Thymus (tissue), 11 donors: ENCODE results near the gene SHC4. TPM values are rescaled to one million over a fixed set of nuclear protein-coding genes. Genes with fewer than 3 reads are reported as not detected.

Experiments
- DNase-seq, 9 donors: peaks; one replicate each; pipeline ENCODE4 v3.0.0-alpha.2; 2013; ENCODE audit warnings: low spot score in 9 of 9, low read depth in 6 of 9, missing footprints in 1 of 9
- H3K27ac ChIP-seq, 2 donors: one replicate each; pipeline ENCODE4 v1.5.1; 2013; ENCODE audit warnings: control low read depth in 1 of 2, low read depth in 1 of 2, low read length in 1 of 2, mild to moderate bottlenecking in 1 of 2, moderate library complexity in 1 of 2
- H3K27me3 ChIP-seq, 2 donors: one replicate each; pipeline ENCODE4 v1.5.1; 2013; ENCODE audit warnings: low read length in 1 of 2; ENCODE audit not compliant: control insufficient read depth in 2 of 2, insufficient read depth in 1 of 2
- H3K36me3 ChIP-seq, 2 donors: one replicate each; pipeline ENCODE4 v1.5.1; 2013; ENCODE audit warnings: low read length in 1 of 2, mild to moderate bottlenecking in 1 of 2, moderate library complexity in 1 of 2; ENCODE audit not compliant: control insufficient read depth in 2 of 2, insufficient read depth in 2 of 2
- H3K4me1 ChIP-seq, 2 donors: one replicate each; pipeline ENCODE4 v1.5.1; 2013; ENCODE audit warnings: low read length in 2 of 2; ENCODE audit not compliant: control insufficient read depth in 2 of 2, insufficient read depth in 2 of 2
- H3K4me3 ChIP-seq, 2 donors: one replicate each; pipeline ENCODE4 v1.5.1; 2013; ENCODE audit warnings: low read length in 2 of 2, control low read depth in 1 of 2, mild to moderate bottlenecking in 1 of 2
- H3K9me3 ChIP-seq, 2 donors: one replicate each; pipeline ENCODE4 v1.5.1; 2013; ENCODE audit warnings: low read length in 1 of 2, mild to moderate bottlenecking in 1 of 2; ENCODE audit not compliant: control insufficient read depth in 2 of 2, insufficient read depth in 1 of 2
- WGBS: extraction: QIAGEN DNeasy Blood & Tissue Kit; methylation state at CpG from one replicate; pipeline ENCODE4 v1.1.7; 2013; 5-methylcytosine and 5-hydroxymethylcytosine counted together
- polyA plus RNA-seq: library from polyadenylated mRNA; stranded (reverse); fragments of 200-250 nt; gene quantifications from one replicate; pipeline ENCODE4 v1.2.3, GENCODE V29; 2013
- total RNA-seq: library from RNA; stranded (reverse); fragments of 120-200 nt; gene quantifications from one replicate; pipeline ENCODE4 v1.2.4, GENCODE V29; 2013
- donor health status: healthy.

The SHC4 gene
- total and polyA plus RNA-seq, 2 donors: 0.64 to 0.94 TPM

DNA sequence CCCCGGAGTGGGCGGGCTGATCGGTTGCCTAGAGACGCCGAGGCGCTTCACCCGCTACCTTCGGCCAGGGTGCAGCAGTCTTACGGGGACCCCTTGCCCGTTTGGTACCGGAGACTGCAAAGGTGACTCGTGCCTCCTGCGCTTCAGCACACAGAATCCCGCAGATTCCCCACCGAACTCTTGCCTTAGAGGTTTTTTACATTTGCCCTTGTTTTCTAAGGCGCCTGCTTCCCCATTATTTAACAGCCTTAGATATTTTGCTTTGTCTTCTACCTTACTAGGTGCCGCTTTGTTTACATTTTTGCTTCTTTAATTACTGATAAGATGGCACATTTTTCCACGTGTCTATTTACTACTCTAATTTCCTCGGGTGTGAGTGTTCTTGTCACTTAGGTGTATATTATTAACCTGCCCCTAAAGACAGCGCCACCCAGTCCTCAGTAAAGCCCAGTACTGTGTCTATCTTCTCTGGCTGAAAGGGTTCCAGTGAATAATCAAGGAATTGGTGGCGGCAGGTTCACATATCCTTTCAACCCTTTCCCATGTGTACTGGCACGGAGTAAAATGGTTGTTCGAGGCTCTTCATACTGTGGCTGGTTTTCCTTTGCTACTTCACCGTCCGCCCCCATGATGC is 152.3 kb downstream of the SHC4 start:
- DNase-seq: no peak
- Histone ChIP-seq H3K4me3 (peak overlapping the region; percentile 56 to 68), H3K36me3 (no peaks in the 10 kb centered on the region), H3K9me3 (no peaks in the 10 kb centered on the region), H3K27ac (no peak overlapping the region), H3K27me3 (peaks cover 0 to 2% of the 10 kb centered on the region in 2 donors), H3K4me1 (peaks cover 6 to 8% of the 10 kb centered on the region in 2 donors)
- 14% methylated on average over 25 of the region's 25 CpGs for WGBS

DNA sequence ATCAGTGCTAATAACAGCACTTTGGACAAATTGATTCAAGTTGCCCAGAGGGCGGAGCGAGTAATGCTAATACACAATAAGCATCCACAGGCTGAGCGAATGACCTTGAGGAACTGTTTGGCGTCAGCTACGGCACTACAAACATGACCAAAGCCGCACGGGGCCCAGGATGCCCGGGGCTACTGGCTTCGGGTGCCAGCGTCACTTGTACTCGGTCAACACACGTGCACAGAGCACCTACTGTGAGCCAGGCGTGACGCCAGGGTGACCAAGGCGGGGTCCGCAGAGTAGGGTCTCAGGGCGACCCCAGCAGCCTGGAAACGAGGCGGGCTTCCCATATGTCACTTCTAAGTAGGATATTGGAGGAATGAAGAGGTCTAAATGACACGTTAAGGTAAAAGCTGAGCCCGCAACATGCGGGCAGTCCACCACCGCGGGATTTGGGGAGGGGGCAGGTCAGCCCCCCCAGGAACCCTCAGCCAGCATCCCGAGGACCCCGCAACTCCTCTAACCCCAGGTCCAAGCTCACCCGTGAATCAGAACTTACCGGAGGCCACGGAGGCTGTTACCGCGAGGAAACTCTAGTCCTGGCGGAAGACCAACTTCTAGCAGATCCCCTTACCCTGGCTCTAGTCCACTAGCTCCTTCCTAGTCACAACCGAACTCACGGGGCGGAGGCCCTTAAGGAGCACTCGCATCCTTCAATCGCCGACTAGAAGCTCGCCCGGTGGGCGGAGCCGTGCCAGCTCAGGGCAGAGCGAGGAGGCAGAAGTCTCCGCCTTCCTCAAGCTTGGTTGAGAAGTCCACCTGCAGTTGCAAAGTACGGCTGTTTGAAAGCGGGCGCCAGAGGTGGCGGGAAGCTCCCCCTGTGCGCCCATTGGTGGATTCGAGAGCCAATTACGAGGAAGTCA is 153.1 kb downstream of the SHC4 start, which contains the start of gene CEP152:
TSS of gene CEP152 (minus strand) at position 656 of the 911 bp plus-strand sequence. CDS start 5,420 bp downstream, outside the sequence.
- H3K27ac ChIP-seq: peak within 1 kb of the TSS; percentile 70 to 75
- peak; percentile 96 to 100 (median 99) for DNase-seq
- H3K36me3 ChIP-seq: no peaks in the 10 kb centered on the region
- H3K9me3 ChIP-seq: no peaks in the 10 kb centered on the region
- H3K27me3 ChIP-seq: peaks cover 0 to 2% of the 10 kb centered on the region in 2 donors
- WGBS: 1% methylated on average over 51 of the region's 51 CpGs
- H3K4me3 ChIP-seq: peak within 1 kb of the TSS; percentile 68 to 81
- H3K4me1 ChIP-seq: peaks cover 6 to 12% of the 10 kb centered on the region in 2 donors

DNA sequence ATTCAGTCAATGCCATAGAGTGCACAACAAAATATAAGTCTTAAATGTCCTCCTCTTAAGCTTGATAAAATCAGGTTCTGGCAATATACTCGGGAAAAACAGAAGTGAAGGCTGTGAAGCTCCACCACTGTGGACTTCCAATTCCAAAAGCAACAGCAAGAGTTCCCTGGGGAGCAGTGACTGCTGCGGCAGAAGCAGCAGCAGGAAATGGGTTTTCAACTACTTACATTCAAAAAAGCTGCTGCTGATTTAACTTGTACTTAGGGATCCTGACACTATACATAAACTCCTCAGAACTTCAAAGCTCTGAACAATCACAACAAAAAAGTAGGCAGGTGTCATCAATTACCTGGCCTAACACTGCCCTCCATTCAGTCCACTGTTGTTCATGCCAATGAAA is 157.6 kb downstream of the SHC4 start:
- Histone ChIP-seq H3K36me3 (peaks cover 4 to 7% of the 10 kb centered on the region in 2 donors), H3K4me1 (peaks cover 6 to 9% of the 10 kb centered on the region in 2 donors), H3K27me3 (no peaks in the 10 kb centered on the region), H3K4me3 (no peak overlapping the region), H3K9me3 (no peaks in the 10 kb centered on the region), H3K27ac (no peak overlapping the region)
- peak in 2 of 9 donors; percentile 15 to 25 for DNase-seq
- 79% methylated on average over 2 of the region's 2 CpGs for WGBS

DNA sequence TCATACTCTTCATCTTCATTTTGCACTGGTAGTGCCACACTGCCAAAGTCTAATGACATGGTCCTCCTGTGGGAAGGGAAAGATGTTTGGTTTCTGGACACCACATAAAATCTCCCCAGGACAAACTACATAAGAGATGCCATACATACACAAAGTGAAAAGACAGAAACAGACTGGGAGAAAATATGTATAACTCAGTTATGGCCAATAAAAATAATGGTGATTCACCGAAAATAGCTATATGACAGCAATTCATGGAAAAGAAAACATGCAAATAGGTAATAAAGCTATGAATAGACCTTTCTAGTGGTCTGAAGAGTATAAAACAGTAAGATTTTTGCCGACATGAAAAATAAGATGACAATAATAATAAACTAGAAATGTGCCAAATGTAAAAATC is 158.1 kb downstream of the SHC4 start:
- H3K27me3 ChIP-seq: no peaks in the 10 kb centered on the region
- H3K4me3 ChIP-seq: no peak overlapping the region
- no peak overlapping the region for H3K27ac ChIP-seq
- H3K36me3 ChIP-seq: peaks cover 4 to 7% of the 10 kb centered on the region in 2 donors
- WGBS: 73% methylated on average over 2 of the region's 2 CpGs
- no peak for DNase-seq
- peaks cover 6 to 9% of the 10 kb centered on the region in 2 donors for H3K4me1 ChIP-seq
- H3K9me3 ChIP-seq: no peaks in the 10 kb centered on the region

DNA sequence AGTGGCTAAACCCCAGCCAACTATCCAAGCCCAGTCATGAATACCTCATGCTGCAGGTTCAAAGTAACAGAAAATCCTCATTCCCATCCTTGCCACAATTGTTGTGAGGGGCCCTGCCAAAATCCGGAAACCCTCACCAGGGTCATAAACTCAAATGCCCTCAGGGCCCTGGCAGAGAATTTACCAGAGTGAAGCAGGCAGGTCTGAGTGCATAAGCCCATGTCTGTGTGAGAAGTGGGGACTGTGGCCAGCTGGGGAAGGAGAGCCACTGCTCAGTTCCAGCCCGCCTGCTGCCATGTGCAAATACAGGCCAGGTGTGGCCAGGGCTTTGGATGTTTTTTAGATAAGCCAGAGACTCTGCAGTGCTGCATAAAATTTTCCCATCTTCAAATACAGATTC is 159.8 kb downstream of the SHC4 start:
- no peak overlapping the region for H3K4me3 ChIP-seq
- no peaks in the 10 kb centered on the region for H3K9me3 ChIP-seq
- H3K27me3 ChIP-seq: no peaks in the 10 kb centered on the region
- H3K4me1 ChIP-seq: peaks cover 0 to 4% of the 10 kb centered on the region in 2 donors
- 98% methylated on average over 2 of the region's 2 CpGs for WGBS
- no peak for DNase-seq
- H3K36me3 ChIP-seq: peaks cover 4 to 7% of the 10 kb centered on the region in 2 donors
- no peak overlapping the region for H3K27ac ChIP-seq

DNA sequence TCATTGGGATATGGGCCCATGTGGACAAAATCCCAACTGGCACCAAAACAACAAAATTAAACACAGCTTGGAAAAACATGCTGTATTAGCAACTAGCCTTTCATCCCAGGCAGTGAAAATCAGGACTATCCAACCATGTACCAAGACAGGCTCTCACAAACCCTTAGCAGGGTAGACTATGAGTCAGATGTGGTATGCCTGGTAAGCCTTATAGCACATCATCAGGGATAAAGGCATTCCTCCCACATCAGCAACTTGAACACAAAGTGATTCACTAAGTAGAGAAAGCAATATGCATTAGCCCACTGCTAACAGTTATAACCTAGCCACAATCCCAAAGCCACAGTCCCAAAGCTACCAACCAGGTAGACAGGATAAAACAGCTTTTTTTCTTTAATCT is 160.9 kb downstream of the SHC4 start:
- peaks cover 4 to 7% of the 10 kb centered on the region in 2 donors for H3K36me3 ChIP-seq
- no peak overlapping the region for H3K4me3 ChIP-seq
- no peaks in the 10 kb centered on the region for H3K27me3 ChIP-seq
- H3K4me1 ChIP-seq: peaks cover 0 to 4% of the 10 kb centered on the region in 2 donors
- no peaks in the 10 kb centered on the region for H3K9me3 ChIP-seq
- H3K27ac ChIP-seq: no peak overlapping the region
- DNase-seq: no peak

DNA sequence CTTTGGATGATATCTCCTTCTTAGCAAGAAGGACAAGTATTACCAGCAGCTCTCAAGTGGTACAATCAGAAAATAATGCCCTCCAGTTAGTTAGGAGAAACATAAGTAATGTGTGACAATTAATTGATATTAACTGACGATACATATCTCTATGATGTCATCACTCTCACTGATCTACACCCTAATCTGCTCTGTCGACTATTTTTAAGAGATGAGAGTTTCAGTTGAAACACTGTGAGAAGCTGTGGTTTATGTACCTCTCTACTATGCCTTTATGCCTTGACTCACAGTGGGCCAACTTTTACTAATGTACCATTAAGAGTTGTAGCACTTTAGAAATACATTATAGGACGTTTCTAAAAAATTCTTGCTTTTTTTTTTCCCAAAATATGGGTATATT is 161.5 kb downstream of the SHC4 start:
- DNase-seq: no peak
- Histone ChIP-seq H3K4me3 (no peak overlapping the region), H3K36me3 (peaks cover 4 to 7% of the 10 kb centered on the region in 2 donors), H3K9me3 (no peaks in the 10 kb centered on the region), H3K4me1 (peaks cover 0 to 4% of the 10 kb centered on the region in 2 donors), H3K27me3 (no peaks in the 10 kb centered on the region), H3K27ac (no peak overlapping the region)
- 94% methylated on average over 3 of the region's 3 CpGs for WGBS

DNA sequence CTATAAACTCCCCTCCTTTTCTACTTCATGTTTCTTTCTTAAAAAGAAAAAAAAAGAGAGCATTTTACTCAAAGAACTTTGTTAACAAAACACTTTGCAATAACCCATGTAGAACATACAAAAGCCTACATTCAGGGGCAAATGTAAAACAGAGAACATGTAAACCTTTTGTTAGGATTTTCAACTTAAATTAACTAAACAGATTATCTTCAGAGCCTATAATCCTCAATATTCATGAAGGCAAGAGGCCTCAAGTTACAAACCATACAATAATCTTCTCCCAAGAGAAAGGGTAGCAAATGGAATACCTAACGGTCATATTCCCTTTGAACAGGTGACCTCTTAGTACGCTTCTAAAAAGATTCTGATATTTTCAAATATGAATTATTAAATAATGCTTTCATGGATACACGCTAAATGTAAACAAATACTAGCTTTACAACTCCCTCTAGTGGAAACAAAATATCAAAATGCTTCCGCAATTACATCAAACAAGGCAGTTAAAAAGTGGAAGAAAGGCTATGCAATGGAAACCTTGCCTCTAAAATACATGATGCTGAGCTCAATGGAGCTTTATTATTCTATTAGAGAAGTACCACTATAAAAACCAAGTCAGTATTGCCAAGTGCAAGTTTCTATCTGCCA is 162.8 kb downstream of the SHC4 start:
- no peaks in the 10 kb centered on the region for H3K4me1 ChIP-seq
- WGBS: 70% methylated on average over 4 of the region's 4 CpGs
- H3K27me3 ChIP-seq: no peaks in the 10 kb centered on the region
- H3K27ac ChIP-seq: no peak overlapping the region
- H3K36me3 ChIP-seq: peaks cover 5 to 10% of the 10 kb centered on the region in 2 donors
- peak in 1 of 9 donors; percentile 43 for DNase-seq
- H3K9me3 ChIP-seq: no peaks in the 10 kb centered on the region
- H3K4me3 ChIP-seq: no peak overlapping the region

DNA sequence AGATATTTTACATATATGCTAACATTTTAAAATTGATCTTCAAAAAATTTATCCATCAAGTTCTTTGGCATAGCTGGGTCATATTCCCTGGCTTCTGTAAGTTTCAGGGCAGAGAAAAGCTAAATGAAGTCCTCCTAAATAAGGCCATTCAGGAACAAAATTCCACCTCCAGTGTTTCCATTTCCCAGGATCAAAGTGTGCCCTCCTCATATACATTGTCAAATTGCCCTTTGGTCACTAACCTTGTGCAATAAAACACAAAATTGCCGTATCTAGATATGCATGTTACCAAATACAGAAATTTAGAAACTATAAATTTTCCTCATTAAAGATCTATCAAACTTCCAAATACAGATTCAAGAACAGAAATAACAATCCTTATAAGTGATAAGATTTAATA is 163.5 kb downstream of the SHC4 start:
- no peak overlapping the region for H3K27ac ChIP-seq
- no peak overlapping the region for H3K4me3 ChIP-seq
- peaks cover 6 to 10% of the 10 kb centered on the region in 2 donors for H3K36me3 ChIP-seq
- H3K9me3 ChIP-seq: no peaks in the 10 kb centered on the region
- no peak for DNase-seq
- H3K4me1 ChIP-seq: no peaks in the 10 kb centered on the region
- no peaks in the 10 kb centered on the region for H3K27me3 ChIP-seq
- WGBS: 99% methylated on average over 1 of the region's 1 CpG
